Mesodermal cell (in vitro differentiated cells): Measurements from ENCODE around the gene APOBEC3H.

Source experiments
- H3K27ac ChIP-seq: 2 replicates; pipeline ENCODE4 v1.7.0; 2013; ENCODE audit warnings: mild to moderate bottlenecking, low read depth, low read length, moderate library complexity; ENCODE audit not compliant: severe bottlenecking
- H3K36me3 ChIP-seq: 2 replicates; pipeline ENCODE4 v1.7.1; 2013; ENCODE audit warnings: mild to moderate bottlenecking, low read length, moderate library complexity; ENCODE audit not compliant: control insufficient read depth, insufficient read depth
- H3K4me1 ChIP-seq: one replicate; pipeline ENCODE4 v1.7.1; 2013; ENCODE audit warnings: mild to moderate bottlenecking, low read length; ENCODE audit not compliant: insufficient read depth, control insufficient read depth, poor library complexity, severe bottlenecking
- H3K4me3 ChIP-seq: 2 replicates; pipeline ENCODE4 v1.7.0; 2013; ENCODE audit warnings: low read length, control low read depth, mild to moderate bottlenecking; ENCODE audit not compliant: insufficient read depth, poor library complexity, severe bottlenecking; ENCODE audit errors: extremely low read depth
- H3K9me3 ChIP-seq: 2 replicates; pipeline ENCODE4 v1.7.1; 2013; ENCODE audit warnings: mild to moderate bottlenecking, low read length, moderate library complexity; ENCODE audit not compliant: control insufficient read depth
- WGBS, 2 experiments: methylation state at CpG; one replicate each; pipeline ENCODE4 v1.1.5; 2013; ENCODE audit warnings: missing lambda C conversion rate in 2 of 2; ENCODE audit not compliant: insufficient coverage in 2 of 2; 5-methylcytosine and 5-hydroxymethylcytosine counted together

Gene APOBEC3H

GRCh38 chr22:39130152-39130704, 33.2 kb downstream of the APOBEC3H start:
- Histone ChIP-seq H3K4me1 (peaks cover 18% of the 10 kb centered on the region), H3K27ac (no peak overlapping the region), H3K36me3 (no peaks in the 10 kb centered on the region), H3K4me3 (no peak overlapping the region), H3K9me3 (no peaks in the 10 kb centered on the region)
- WGBS, 2 experiments = 85 to 87% methylated on average over 8 of the region's 8 CpGs

DNA sequence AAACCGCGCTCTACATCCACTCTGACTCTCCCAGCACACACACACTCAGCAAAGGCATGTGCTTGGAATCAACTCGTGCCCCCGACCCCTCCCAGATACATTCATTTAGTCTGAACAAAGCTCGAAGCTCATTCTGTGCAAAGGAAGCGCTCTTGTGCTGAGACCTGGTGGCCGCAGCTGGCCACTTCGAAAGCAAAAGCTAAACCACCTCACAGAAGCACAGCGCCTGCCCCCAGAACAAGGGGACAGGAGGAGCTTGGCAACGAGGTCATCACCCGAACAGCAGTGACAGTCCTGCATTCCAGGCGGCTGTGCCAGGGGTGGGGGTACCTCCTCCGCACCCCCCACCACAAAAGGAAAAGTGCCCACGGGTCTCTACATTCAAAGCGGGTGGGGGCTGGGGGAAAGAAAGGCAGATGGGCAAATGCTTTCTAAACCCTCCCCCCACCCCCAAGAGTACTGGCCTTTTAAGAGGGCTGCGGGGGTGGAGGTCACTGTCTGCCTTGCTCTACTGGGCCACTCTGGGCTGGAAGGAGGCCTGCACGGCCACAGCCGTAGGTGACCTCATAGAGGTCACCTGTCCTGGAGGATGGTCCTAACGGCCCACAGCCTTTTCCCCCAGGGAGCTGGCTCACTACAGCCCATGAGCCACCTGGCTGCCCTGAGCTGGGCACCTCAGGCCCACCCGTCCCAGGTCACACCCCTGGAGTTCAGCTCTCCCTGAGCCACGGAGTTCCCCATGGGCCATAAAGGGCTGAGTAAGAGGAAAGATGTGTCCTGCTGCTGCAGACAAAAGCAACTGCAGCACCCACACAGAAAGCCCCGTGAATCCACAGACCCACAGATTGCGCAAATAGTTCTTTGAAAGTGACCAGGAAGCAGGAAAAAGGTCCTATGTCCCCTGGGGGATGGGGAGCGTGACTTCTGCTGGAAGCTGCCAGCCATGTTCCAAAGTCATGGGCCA, 34.1 kb downstream of the APOBEC3H start:
- Histone ChIP-seq H3K27ac (no peak overlapping the region), H3K9me3 (no peaks in the 10 kb centered on the region), H3K36me3 (no peaks in the 10 kb centered on the region), H3K4me3 (no peak overlapping the region), H3K4me1 (peaks cover 18% of the 10 kb centered on the region)
- 56 to 62% methylated on average over 16 to 20 of the region's 24 CpGs for WGBS, 2 experiments

DNA sequence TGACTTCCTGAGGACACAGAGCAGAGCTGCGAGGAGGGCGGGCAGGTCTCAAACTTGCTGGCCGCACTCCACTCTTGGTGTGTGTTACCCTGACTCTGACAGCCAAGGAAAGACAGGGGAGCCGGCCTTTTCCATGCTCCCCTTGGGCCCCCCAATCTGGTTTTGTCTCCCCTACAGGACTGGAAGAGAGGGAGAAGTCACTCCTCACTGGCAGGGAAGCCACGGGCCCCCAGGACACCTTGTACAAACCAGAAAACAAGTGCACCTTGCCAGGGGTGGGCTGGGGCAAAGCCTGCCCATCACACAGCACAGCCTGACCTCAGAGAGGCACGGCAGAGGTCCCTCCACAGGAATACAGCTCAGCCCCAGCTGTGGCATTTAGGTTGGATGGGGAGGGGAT, 35.2 kb downstream of the APOBEC3H start:
- Histone ChIP-seq H3K36me3 (no peaks in the 10 kb centered on the region), H3K4me1 (peaks cover 18% of the 10 kb centered on the region), H3K4me3 (no peak overlapping the region), H3K9me3 (no peaks in the 10 kb centered on the region), H3K27ac (no peak overlapping the region)
- WGBS, 2 experiments = 84 to 100% methylated on average over 4 of the region's 6 CpGs

- WGBS, 2 experiments = 94 to 96% methylated on average over 18 to 20 of the region's 22 CpGs
- H3K4me3 ChIP-seq = no peak overlapping the region
- peaks cover 18% of the 10 kb centered on the region for H3K4me1 ChIP-seq
- no peaks in the 10 kb centered on the region for H3K9me3 ChIP-seq
- no peak overlapping the region for H3K27ac ChIP-seq
- no peaks in the 10 kb centered on the region for H3K36me3 ChIP-seq
These were observed 36.0 kb downstream of the APOBEC3H start for GRCh38 chr22:39132871-39133524.

DNA sequence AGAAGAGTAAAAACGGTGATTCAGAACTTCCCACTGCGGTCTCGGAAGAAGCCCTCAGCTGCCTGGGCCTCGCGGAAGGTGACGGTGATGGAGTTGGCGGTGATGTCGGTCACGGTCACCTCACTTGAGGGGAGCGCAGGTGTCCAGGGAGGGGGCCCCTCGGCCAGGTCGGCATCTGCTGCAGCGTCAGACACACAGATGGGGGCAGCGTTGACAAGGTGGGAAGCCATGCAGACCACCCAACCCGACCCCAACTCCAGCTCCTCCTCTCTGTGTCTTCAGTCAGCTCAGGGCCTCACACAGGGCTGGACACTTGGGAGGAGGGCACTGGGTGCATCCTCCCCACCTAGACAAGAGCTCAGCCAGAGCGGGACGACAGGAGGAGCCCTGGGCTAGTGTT, 36.8 kb downstream of the APOBEC3H start:
- no peak overlapping the region for H3K4me3 ChIP-seq
- peaks cover 18% of the 10 kb centered on the region for H3K4me1 ChIP-seq
- WGBS, 2 experiments = 94% methylated on average over 15 to 16 of the region's 17 CpGs
- H3K36me3 ChIP-seq = no peaks in the 10 kb centered on the region
- no peaks in the 10 kb centered on the region for H3K9me3 ChIP-seq
- H3K27ac ChIP-seq = no peak overlapping the region

- peaks cover 18% of the 10 kb centered on the region for H3K4me1 ChIP-seq
- no peaks in the 10 kb centered on the region for H3K9me3 ChIP-seq
- no peak overlapping the region for H3K4me3 ChIP-seq
- H3K36me3 ChIP-seq = no peaks in the 10 kb centered on the region
- H3K27ac ChIP-seq = no peak overlapping the region
- WGBS, 2 experiments = 92 to 93% methylated on average over 25 to 30 of the region's 35 CpGs
These were observed 37.5 kb downstream of the APOBEC3H start for GRCh38 chr22:39134366-39135091.

GRCh38 chr22:39135092-39135896, 38.2 kb downstream of the APOBEC3H start:
- no peaks in the 10 kb centered on the region for H3K9me3 ChIP-seq
- H3K4me3 ChIP-seq = no peak overlapping the region
- no peak overlapping the region for H3K27ac ChIP-seq
- no peaks in the 10 kb centered on the region for H3K36me3 ChIP-seq
- WGBS, 2 experiments = 51 to 55% methylated on average over 11 to 12 of the region's 15 CpGs
- peaks cover 13% of the 10 kb centered on the region for H3K4me1 ChIP-seq

DNA sequence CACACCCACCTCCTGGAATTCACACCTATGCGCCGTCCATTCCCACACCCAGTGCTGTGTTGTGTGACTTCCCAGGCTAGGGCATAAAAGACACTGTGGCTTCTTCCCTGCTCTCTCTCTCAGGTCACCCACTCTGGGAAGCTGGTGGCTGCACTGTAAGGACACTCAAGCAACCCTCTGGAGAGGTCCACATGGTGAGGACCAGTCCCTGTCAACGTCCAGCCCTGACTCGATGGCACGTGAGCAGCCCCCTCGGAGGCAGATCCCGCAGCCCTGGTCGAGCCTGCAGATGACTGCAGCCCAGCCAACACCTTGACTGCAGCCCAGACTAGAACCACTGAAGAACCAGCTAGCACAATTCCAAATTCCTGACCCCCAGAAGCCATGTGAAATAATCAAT, 39.3 kb downstream of the APOBEC3H start:
- no peak overlapping the region for H3K27ac ChIP-seq
- no peaks in the 10 kb centered on the region for H3K36me3 ChIP-seq
- H3K4me3 ChIP-seq = no peak overlapping the region
- H3K4me1 ChIP-seq = peaks cover 3% of the 10 kb centered on the region
- H3K9me3 ChIP-seq = no peaks in the 10 kb centered on the region
- WGBS, 2 experiments = 81 to 90% methylated on average over 6 to 8 of the region's 8 CpGs

DNA sequence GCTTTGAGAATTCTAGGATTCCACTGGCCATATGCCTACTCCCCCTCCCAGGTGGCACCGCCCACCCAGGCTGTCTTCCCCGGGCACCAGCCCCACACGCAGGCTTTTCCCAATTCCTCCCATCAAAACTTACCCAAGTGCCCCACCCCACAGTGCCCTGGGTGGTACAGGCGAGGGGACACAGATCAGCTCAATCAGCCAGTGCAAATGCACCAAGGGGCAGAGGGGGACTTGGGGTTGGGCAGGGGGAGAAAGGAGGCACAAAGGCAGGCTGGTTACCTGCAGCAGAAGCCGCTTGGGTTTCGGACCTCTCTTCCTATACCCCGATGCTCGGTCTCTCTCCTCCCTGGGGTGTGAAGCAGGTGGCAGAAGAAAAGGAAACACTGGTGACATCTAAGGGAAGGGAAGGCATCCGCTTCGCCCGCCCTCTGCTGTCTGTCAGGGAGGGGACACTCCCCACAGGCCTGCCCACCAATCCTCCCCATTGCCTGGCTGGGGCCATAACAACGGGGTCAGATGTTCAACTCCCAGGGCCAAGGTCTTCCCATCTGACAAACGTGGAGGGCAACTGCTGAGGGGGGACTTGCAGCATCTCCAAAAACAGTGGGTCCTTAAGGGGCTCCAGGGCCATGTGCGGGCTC, 41.4 kb downstream of the APOBEC3H start:
- Histone ChIP-seq H3K4me1 (no peaks in the 10 kb centered on the region), H3K4me3 (no peak overlapping the region), H3K27ac (no peak overlapping the region), H3K9me3 (no peaks in the 10 kb centered on the region), H3K36me3 (no peaks in the 10 kb centered on the region)
- 69 to 75% methylated on average over 4 to 11 of the region's 14 CpGs for WGBS, 2 experiments
